ENCODE measurements around the gene MCCC2. TPM values are rescaled to one million over a fixed set of nuclear protein-coding genes. Genes with fewer than 3 reads are reported as not detected.
A peak's percentile ranks its signal among the peaks of the same experiment; 100 is the strongest.

MCCC2 gene
- total and polyA plus RNA-seq, 2 of the 13 experiments (the other 11 are each of a cell fraction or from before 2014, with no cell fraction given) = 44.8 to 83.6 TPM

DNA sequence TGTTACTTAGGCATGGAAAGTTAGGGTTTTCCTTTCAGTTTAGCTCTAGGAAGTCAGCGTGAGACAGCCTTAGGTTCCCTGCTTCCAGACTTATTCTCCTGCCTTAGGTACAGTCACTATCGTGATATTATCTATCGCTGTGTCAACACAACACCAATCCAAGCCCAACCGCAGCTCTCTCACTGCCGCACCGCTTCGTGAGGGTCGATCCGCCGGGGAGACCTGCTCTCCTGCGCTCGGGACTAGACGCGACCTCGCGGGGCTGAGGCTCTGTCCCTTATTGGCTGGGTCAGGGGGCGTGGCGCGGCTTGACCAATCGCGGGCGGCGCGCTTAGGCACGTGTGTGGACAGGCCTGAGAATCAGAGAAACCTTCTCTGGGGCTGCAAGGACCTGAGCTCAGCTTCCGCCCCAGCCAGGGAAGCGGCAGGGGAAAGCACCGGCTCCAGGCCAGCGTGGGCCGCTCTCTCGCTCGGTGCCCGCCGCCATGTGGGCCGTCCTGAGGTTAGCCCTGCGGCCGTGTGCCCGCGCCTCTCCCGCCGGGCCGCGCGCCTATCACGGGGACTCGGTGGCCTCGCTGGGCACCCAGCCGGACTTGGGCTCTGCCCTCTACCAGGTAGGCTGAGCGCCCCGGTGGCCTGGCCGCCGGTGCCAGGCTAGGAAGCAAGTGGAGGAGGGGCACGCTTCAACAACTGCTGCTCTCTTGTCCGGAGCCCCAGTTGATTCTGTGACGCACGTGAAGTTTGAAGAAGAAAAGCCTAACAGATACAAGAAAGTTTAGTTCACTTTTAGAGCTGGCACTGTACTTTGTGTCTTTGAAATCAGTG lies at the start of gene MCCC2 (continued):
- TF ChIP-seq, protein P1, sequence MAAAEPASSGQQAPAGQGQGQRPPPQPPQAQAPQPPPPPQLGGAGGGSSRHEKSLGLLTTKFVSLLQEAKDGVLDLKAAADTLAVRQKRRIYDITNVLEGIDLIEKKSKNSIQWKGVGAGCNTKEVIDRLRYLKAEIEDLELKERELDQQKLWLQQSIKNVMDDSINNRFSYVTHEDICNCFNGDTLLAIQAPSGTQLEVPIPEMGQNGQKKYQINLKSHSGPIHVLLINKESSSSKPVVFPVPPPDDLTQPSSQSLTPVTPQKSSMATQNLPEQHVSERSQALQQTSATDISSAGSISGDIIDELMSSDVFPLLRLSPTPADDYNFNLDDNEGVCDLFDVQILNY (CRISPR knock-in tag; conservative IDR thresholded peaks at IDR 0.05) = 0 out of 2 replicates have a peak, but pooled peaks have one; percentile 9
- TF ChIP-seq, protein P2, sequence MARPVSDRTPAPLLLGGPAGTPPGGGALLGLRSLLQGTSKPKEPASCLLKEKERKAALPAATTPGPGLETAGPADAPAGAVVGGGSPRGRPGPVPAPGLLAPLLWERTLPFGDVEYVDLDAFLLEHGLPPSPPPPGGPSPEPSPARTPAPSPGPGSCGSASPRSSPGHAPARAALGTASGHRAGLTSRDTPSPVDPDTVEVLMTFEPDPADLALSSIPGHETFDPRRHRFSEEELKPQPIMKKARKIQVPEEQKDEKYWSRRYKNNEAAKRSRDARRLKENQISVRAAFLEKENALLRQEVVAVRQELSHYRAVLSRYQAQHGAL (CRISPR knock-in tag; IDR thresholded peaks at IDR 0.05; ENCODE audit: not compliant biosample characterization) = no peak
- TF ChIP-seq MEIS1 (CRISPR knock-in tag; IDR thresholded peaks at IDR 0.05; ENCODE audit: borderline replicate concordance) (peak; percentile 59; the same call in 1 of the 2 replicates), SNAI1 (CRISPR knock-in tag; IDR thresholded peaks at IDR 0.05; ENCODE audit: borderline replicate concordance) (no peak; the same call in 1 of the 2 replicates), ATF2 (CRISPR knock-in tag; IDR thresholded peaks at IDR 0.05) (0 out of 2 replicates have a peak, but pooled peaks have one; percentile 15), JUND (CRISPR knock-in tag; IDR thresholded peaks at IDR 0.05) (0 out of 2 replicates have a peak, but pooled peaks have one; percentile 33), HOXA3 (CRISPR knock-in tag; IDR thresholded peaks at IDR 0.05) (no peak; the same call in 1 of the 2 replicates), ZNF354B (CRISPR knock-in tag; IDR thresholded peaks at IDR 0.05) (0 out of 2 replicates have a peak, but pooled peaks have one; percentile 17), ZNF558 (CRISPR knock-in tag; IDR thresholded peaks at IDR 0.05; ENCODE audit: borderline replicate concordance) (peak; percentile 91; the same call in 1 of the 2 replicates), ZNF337 (CRISPR knock-in tag; IDR thresholded peaks at IDR 0.05; ENCODE audit: borderline replicate concordance, low read depth) (no peak), RFXAP (CRISPR knock-in tag; IDR thresholded peaks at IDR 0.05; ENCODE audit: borderline replicate concordance) (peak; percentile 16), ZKSCAN8 (CRISPR knock-in tag; IDR thresholded peaks at IDR 0.05; ENCODE audit: borderline replicate concordance) (no peak), TARDBP (CRISPR knock-in tag; IDR thresholded peaks at IDR 0.05) (peak; percentile 62)
- TF ChIP-seq, protein P3, sequence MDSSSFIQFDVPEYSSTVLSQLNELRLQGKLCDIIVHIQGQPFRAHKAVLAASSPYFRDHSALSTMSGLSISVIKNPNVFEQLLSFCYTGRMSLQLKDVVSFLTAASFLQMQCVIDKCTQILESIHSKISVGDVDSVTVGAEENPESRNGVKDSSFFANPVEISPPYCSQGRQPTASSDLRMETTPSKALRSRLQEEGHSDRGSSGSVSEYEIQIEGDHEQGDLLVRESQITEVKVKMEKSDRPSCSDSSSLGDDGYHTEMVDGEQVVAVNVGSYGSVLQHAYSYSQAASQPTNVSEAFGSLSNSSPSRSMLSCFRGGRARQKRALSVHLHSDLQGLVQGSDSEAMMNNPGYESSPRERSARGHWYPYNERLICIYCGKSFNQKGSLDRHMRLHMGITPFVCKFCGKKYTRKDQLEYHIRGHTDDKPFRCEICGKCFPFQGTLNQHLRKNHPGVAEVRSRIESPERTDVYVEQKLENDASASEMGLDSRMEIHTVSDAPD (CRISPR knock-in tag; IDR thresholded peaks at IDR 0.05) = peak; percentile 17; the same call in 1 of the 2 replicates
- TF ChIP-seq, protein P4, sequence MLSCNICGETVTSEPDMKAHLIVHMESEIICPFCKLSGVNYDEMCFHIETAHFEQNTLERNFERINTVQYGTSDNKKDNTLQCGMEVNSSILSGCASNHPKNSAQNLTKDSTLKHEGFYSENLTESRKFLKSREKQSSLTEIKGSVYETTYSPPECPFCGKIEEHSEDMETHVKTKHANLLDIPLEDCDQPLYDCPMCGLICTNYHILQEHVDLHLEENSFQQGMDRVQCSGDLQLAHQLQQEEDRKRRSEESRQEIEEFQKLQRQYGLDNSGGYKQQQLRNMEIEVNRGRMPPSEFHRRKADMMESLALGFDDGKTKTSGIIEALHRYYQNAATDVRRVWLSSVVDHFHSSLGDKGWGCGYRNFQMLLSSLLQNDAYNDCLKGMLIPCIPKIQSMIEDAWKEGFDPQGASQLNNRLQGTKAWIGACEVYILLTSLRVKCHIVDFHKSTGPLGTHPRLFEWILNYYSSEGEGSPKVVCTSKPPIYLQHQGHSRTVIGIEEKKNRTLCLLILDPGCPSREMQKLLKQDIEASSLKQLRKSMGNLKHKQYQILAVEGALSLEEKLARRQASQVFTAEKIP (CRISPR knock-in tag; IDR thresholded peaks at IDR 0.05; ENCODE audit: borderline replicate concordance) = no peak
- TF ChIP-seq, protein P5, sequence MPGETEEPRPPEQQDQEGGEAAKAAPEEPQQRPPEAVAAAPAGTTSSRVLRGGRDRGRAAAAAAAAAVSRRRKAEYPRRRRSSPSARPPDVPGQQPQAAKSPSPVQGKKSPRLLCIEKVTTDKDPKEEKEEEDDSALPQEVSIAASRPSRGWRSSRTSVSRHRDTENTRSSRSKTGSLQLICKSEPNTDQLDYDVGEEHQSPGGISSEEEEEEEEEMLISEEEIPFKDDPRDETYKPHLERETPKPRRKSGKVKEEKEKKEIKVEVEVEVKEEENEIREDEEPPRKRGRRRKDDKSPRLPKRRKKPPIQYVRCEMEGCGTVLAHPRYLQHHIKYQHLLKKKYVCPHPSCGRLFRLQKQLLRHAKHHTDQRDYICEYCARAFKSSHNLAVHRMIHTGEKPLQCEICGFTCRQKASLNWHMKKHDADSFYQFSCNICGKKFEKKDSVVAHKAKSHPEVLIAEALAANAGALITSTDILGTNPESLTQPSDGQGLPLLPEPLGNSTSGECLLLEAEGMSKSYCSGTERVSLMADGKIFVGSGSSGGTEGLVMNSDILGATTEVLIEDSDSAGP (CRISPR knock-in tag; IDR thresholded peaks at IDR 0.05; ENCODE audit: borderline replicate concordance) = peak; percentile 91
- TF ChIP-seq, protein P6, sequence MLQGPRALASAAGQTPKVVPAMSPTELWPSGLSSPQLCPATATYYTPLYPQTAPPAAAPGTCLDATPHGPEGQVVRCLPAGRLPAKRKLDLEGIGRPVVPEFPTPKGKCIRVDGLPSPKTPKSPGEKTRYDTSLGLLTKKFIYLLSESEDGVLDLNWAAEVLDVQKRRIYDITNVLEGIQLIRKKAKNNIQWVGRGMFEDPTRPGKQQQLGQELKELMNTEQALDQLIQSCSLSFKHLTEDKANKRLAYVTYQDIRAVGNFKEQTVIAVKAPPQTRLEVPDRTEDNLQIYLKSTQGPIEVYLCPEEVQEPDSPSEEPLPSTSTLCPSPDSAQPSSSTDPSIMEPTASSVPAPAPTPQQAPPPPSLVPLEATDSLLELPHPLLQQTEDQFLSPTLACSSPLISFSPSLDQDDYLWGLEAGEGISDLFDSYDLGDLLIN (CRISPR knock-in tag; IDR thresholded peaks at IDR 0.05; ENCODE audit: borderline replicate concordance) = no peak

Measured in HepG2 (cell line).